HepG2 (cell line): ENCODE results near the gene GNG3. TPM values are rescaled to one million over a fixed set of nuclear protein-coding genes. Genes with fewer than 3 reads are reported as not detected.

Source experiments
- ATAC-seq: fragments of 200-7000 bp; cut with Tn5 transposase; 3 replicates; pipeline ENCODE4 v1.9.1; 2020; ENCODE audit warnings: mild to moderate bottlenecking, moderate library complexity
- BruUV-seq: library from RNA; stranded (reverse); fragments of 400-500 nt; replicated peaks from 2 replicates; lab custom pipeline; 2021; lab: Mats Ljungman, UMichigan
- CTCF ChIA-PET: fragments of 300-600 bp; formaldehyde crosslinking; extraction: SDS; loops from one replicate; lab custom pipeline; 2021; ENCODE audit warnings: low total read pairs, inconsistent platforms, low intra/inter-chr PET ratio; lab: Yijun Ruan, JAX
- POLR2A ChIA-PET: fragments of 350-600 bp; sonication (Branson Sonifier 250); formaldehyde crosslinking; loops from one replicate; lab custom pipeline; 2020; ENCODE audit warnings: antibody characterized with exemption, inconsistent platforms; lab: Yijun Ruan, JAX
- DNase-seq: peaks from one replicate; pipeline ENCODE4 v3.0.0-alpha.2; 2015; ENCODE audit warnings: low spot score
- FAIRE-seq: peaks from 3 replicates; lab custom pipeline; 2011; peaks lifted over from hg19 to GRCh38; lab: Jason Lieb, UNC
- H2AFZ ChIP-seq: one replicate; pipeline ENCODE4 v1.6.1; 2011; ENCODE audit warnings: low read length, inconsistent platforms
- H3K27ac ChIP-seq: fragments of 300-600 bp; 3 replicates; pipeline ENCODE4 v1.8.0; 2011; ENCODE audit warnings: mixed run types, mild to moderate bottlenecking, mixed read lengths, low read length, inconsistent platforms; ENCODE audit not compliant: insufficient read depth; ENCODE audit errors: extremely low read length
- H3K27me3 ChIP-seq, 2 experiments: fragments of 200-600 bp in 1 of 2; 2 replicates in 1 of 2; 3 replicates in 1 of 2; pipeline versions ENCODE4 v1.6.0 to v1.8.0; 2011; ENCODE audit warnings: low read length in 2 of 2, mild to moderate bottlenecking in 2 of 2, moderate library complexity in 2 of 2, inconsistent platforms in 1 of 2; ENCODE audit not compliant: insufficient read depth in 2 of 2, control insufficient read depth in 1 of 2
- H3K36me3 ChIP-seq, 2 experiments: fragments of 200-600 bp in 1 of 2; replicated peaks in 1 of 2; 2 replicates in 1 of 2; 3 replicates in 1 of 2; pipeline versions ENCODE4 v1.5.1 to v1.8.0; 2011; ENCODE audit warnings: low read length in 2 of 2, inconsistent platforms in 1 of 2; ENCODE audit not compliant: insufficient read depth in 2 of 2, control insufficient read depth in 1 of 2
- H3K4me1 ChIP-seq: 2 replicates; pipeline ENCODE4 v1.5.1; 2012; ENCODE audit warnings: low read length, inconsistent platforms; ENCODE audit not compliant: insufficient read depth
- H3K4me2 ChIP-seq: 2 replicates; pipeline ENCODE4 v1.6.0; 2011; ENCODE audit warnings: low read depth, low read length, inconsistent platforms
- H3K4me3 ChIP-seq, 3 experiments: fragments of 200-600 bp in 1 of 3; sonication (generic), shearing (Covaris generic) in 1 of 3; replicated peaks in 1 of 3; 2 replicates each; pipeline ENCODE4 v1.5.1; 2011 to 2016; ENCODE audit warnings: low read length in 3 of 3, inconsistent platforms in 2 of 3, low read depth in 2 of 3, mild to moderate bottlenecking in 2 of 3, control low read depth in 1 of 3, mixed read lengths in 1 of 3; ENCODE audit not compliant: insufficient read depth in 1 of 3
- H3K79me2 ChIP-seq: one replicate; pipeline ENCODE4 v1.6.1; 2011; ENCODE audit warnings: low read length, inconsistent platforms; ENCODE audit not compliant: insufficient read depth
- H3K9ac ChIP-seq: 2 replicates; pipeline ENCODE4 v1.6.0; 2011; ENCODE audit warnings: mild to moderate bottlenecking, low read depth, low read length, inconsistent platforms; ENCODE audit not compliant: insufficient read depth
- H3K9me3 ChIP-seq: 2 replicates; pipeline ENCODE4 v1.5.1; 2012; ENCODE audit warnings: mild to moderate bottlenecking, low read length
- H4K20me1 ChIP-seq: 2 replicates; pipeline ENCODE4 v1.6.0; 2011; ENCODE audit warnings: inconsistent platforms, mild to moderate bottlenecking, low read length, moderate library complexity; ENCODE audit not compliant: insufficient read depth
- CSRNP2 ChIP-seq: sonication (generic); formaldehyde crosslinking; conservative IDR thresholded peaks from 2 replicates; pipeline ENCODE4 v1.8.0; 2022; ENCODE audit warnings: low read depth, missing genetic modification reagents
- DR1 ChIP-seq: sonication (generic); formaldehyde crosslinking; IDR thresholded peaks from 2 replicates; pipeline ENCODE4 v1.8.0; 2021; ENCODE audit warnings: mild to moderate bottlenecking, missing genetic modification reagents, inconsistent platforms
- HNF4G ChIP-seq, 2 experiments: sonication (generic) in 1 of 2; formaldehyde crosslinking in 1 of 2; IDR thresholded peaks; 2 replicates each; pipeline versions ENCODE4 v1.4.0 to v1.6.1; 2011 to 2020; ENCODE audit warnings: borderline replicate concordance in 2 of 2, low read depth in 2 of 2, mild to moderate bottlenecking in 2 of 2, low read length in 1 of 2, missing genetic modification reagents in 1 of 2, moderate library complexity in 1 of 2
- POGK ChIP-seq: sonication (generic); formaldehyde crosslinking; conservative IDR thresholded peaks from 2 replicates; pipeline ENCODE4 v1.8.0; 2022; ENCODE audit warnings: mild to moderate bottlenecking, moderate library complexity, missing genetic modification reagents
- SNAPC5 ChIP-seq: sonication (generic); formaldehyde crosslinking; IDR thresholded peaks from 2 replicates; pipeline ENCODE4 v1.8.1; 2023; ENCODE audit warnings: mild to moderate bottlenecking, missing genetic modification reagents, borderline replicate concordance
- ZNF263 ChIP-seq: sonication (generic); formaldehyde crosslinking; IDR thresholded peaks from 2 replicates; pipeline ENCODE4 v1.4.0; 2020; ENCODE audit warnings: missing genetic modification reagents
- WGBS: methylation state at CpG from one replicate; pipeline ENCODE4 v1.1.6; 2017; ENCODE audit warnings: low lambda C conversion rate; 5-methylcytosine and 5-hydroxymethylcytosine counted together
- in situ Hi-C: cut with HindIII; loops from 2 replicates; pipeline ENCODE4 v1.10.0; 2017; ENCODE audit warnings: low pct_unique_long_range_greater_than_20kb; ENCODE audit not compliant: extremely low pct_ligation_motif_present
- intact Hi-C: fragments of 100-400 bp; cut with micrococcal nuclease; formaldehyde crosslinking; loops from one replicate; pipeline ENCODE4 v1.10.0; 2022; ENCODE audit not compliant: unreplicated experiment
- polyA plus RNA-seq, 8 experiments: library from polyadenylated mRNA; depleted of rRNA in 3 of 8; stranded (reverse) in 7 of 8; unstranded in 1 of 8; fragments of >200 nt; fragmentation: Illumina TruSeq in 4 of 8; extraction: Trizol in 4 of 8; gene quantifications; 2 replicates each; pipeline versions ENCODE4 v1.2.1 to v1.2.3, GENCODE V29; 2011 to 2016; ENCODE audit warnings: low read depth in 4 of 8, missing spikeins in 1 of 8, mixed read lengths in 1 of 8; ENCODE audit not compliant: insufficient read depth in 1 of 8
- total RNA-seq, 5 experiments: library from RNA; depleted of rRNA; stranded (reverse); fragments of >200 nt; fragmentation: Illumina TruSeq; extraction: Trizol; gene quantifications; 2 replicates each; pipeline ENCODE4 v1.2.3, GENCODE V29; 2016; ENCODE audit warnings: low read depth in 1 of 5

The GNG3 gene
- total and polyA plus RNA-seq, 2 of the 13 experiments (the other 11 are each of a cell fraction or from before 2014, with no cell fraction given), result not detected

GRCh38 chr11:62755086-62755615, 47.7 kb downstream of the GNG3 start:
- Histone ChIP-seq H3K36me3 (peaks cover 6 to 8% of the 10 kb centered on the region in 2 experiments; a peak in 3 of 5 replicates), H4K20me1 (no peaks in the 10 kb centered on the region), H3K4me1 (peaks cover 36% of the 10 kb centered on the region), H3K4me2 (peak overlapping the region; percentile 76), H2AFZ (peak overlapping the region; percentile 67), H3K27ac (no peak overlapping the region), H3K9ac (0 out of 2 replicates have a peak overlapping the region, but pooled peaks have one; percentile 2), H3K27me3 (no peaks in the 10 kb centered on the region), H3K4me3 (peak overlapping the region in 1 of 3 experiments; percentile 86; a peak in 2 of 6 replicates), H3K79me2 (no peaks in the 10 kb centered on the region), H3K9me3 (no peaks in the 10 kb centered on the region)
- TF ChIP-seq HNF4G (IDR thresholded peaks at IDR 0.05; ENCODE audit: borderline replicate concordance, low read depth, low read length), result no peak
- 0 out of 2 replicates have a peak, but pooled peaks have one; percentile 5 for TF ChIP-seq HNF4G (CRISPR knock-in tag; IDR thresholded peaks at IDR 0.05; ENCODE audit: borderline replicate concordance, low read depth)
- TF ChIP-seq DR1 (CRISPR knock-in tag), result no peak
- no peak for TF ChIP-seq ZNF263 (CRISPR knock-in tag)
- in situ Hi-C loops, result no loop called here
- ATAC-seq, result peak; percentile 10; the same call in 1 of the 3 replicates
- intact Hi-C loops, result no loop called here
- DNase-seq, result peak; percentile 37
- no peak for FAIRE-seq
- BruUV-seq, result no TSS peak
- ChIA-PET CTCF (no interaction called here), POLR2A (interaction anchor here (1.7 to 4.4 kb wide), 6 partner anchors 15 to 164 kb away, joined by 16 to 129 read pairs (median 44); partner anchors contain the start of genes HNRNPUL2, SLC3A2, STX5 and TAF6L)
- 23% methylated on average over 10 of the region's 10 CpGs for WGBS

GRCh38 chr11:62757846-62758788, 50.6 kb downstream of the GNG3 start:
- no peak for FAIRE-seq
- no TSS peak for BruUV-seq
- H3K4me2 ChIP-seq, result peak overlapping the region; percentile 51
- intact Hi-C loops, result no loop called here
- H3K4me3 ChIP-seq, result peak overlapping the region in 2 of 3 experiments; percentile 7 to 20; a peak in 3 of 6 replicates
- 18% methylated on average over 9 of the region's 9 CpGs for WGBS
- H3K27me3 ChIP-seq, result peaks cover 0 to 3% of the 10 kb centered on the region in 2 experiments; a peak in 1 of 5 replicates
- DNase-seq, result no peak
- no peak for ATAC-seq
- ChIA-PET CTCF (no interaction called here), POLR2A (interaction anchor here (0.9 to 2.4 kb wide), 5 partner anchors 11 to 166 kb away, joined by 4 to 10 read pairs (median 5); partner anchors contain the start of genes C11orf98, CSKMT, HNRNPUL2 and TAF6L)
- no peaks in the 10 kb centered on the region for H4K20me1 ChIP-seq
- H3K9ac ChIP-seq, result peak overlapping the region; percentile 18; the same call in 1 of the 2 replicates
- in situ Hi-C loops, result no loop called here
- H3K9me3 ChIP-seq, result no peaks in the 10 kb centered on the region
- no peak overlapping the region for H3K27ac ChIP-seq
- H3K79me2 ChIP-seq, result peaks cover 12% of the 10 kb centered on the region
- peaks cover 47% of the 10 kb centered on the region for H3K4me1 ChIP-seq
- H2AFZ ChIP-seq, result peak overlapping the region; percentile 88
- no peaks in the 10 kb centered on the region for H3K36me3 ChIP-seq
- TF ChIP-seq CSRNP2 (CRISPR knock-in tag) (no peak), POGK (no peak), SNAPC5 (no peak)
